Testis (tissue), 3 donors: ENCODE measurements around the gene SUZ12. TPM values are rescaled to one million over a fixed set of nuclear protein-coding genes. Genes with fewer than 3 reads are reported as not detected.
"Not testable (repeated sequence)": the region's sequence is repeated elsewhere in the genome, so short reads cannot be mapped to it uniquely, and the experiment has no call there.

Experiments
- DNase-seq: peaks from one replicate; pipeline ENCODE4 v3.0.0-alpha.2; 2019
- H3K27ac ChIP-seq, 2 donors: fragments of 200-600 bp; sonication (generic); one replicate each; pipeline ENCODE4 v1.5.1; 2019
- H3K27me3 ChIP-seq: fragments of 200-600 bp; sonication (generic); one replicate; pipeline ENCODE4 v1.5.1; 2019
- H3K36me3 ChIP-seq: fragments of 200-600 bp; sonication (generic); one replicate; pipeline ENCODE4 v1.5.1; 2017; ENCODE audit warnings: low read depth; ENCODE audit errors: missing control alignments
- H3K4me1 ChIP-seq: fragments of 200-600 bp; sonication (generic); one replicate; pipeline ENCODE4 v1.5.1; 2019
- H3K4me3 ChIP-seq, 2 donors: fragments of 200-600 bp; sonication (generic); one replicate each; pipeline ENCODE4 v1.5.1; 2017 to 2019
- H3K9me3 ChIP-seq: fragments of 200-600 bp; sonication (generic); one replicate; pipeline ENCODE4 v1.5.1; 2017
- POLR2A ChIP-seq: fragments of 450-650 bp; IDR thresholded peaks from one replicate; pipeline ENCODE4 v1.6.1; 2017; ENCODE audit warnings: antibody characterized with exemption, mild to moderate bottlenecking, moderate library complexity
- WGBS, 2 donors: methylation state at CpG; one replicate each; pipeline ENCODE4 v1.1.5; 2018; 5-methylcytosine and 5-hydroxymethylcytosine counted together
- intact Hi-C: fragments of 100-400 bp; cut with DNase I; formaldehyde crosslinking; loops from one replicate; pipeline ENCODE4 v1.15.1; 2023; ENCODE audit warnings: low total_unique reads
- polyA plus RNA-seq: library from polyadenylated mRNA; stranded (reverse); fragments of 350-450 nt; fragmentation: Illumina TruSeq; extraction: RNeasy Lipid Tissue Mini Kit (QIAGEN cat#74804); gene quantifications from one replicate; pipeline ENCODE4 v1.2.3, GENCODE V29; 2014; ENCODE audit warnings: low read depth, low replicate concordance; ENCODE audit not compliant: insufficient read depth
- total RNA-seq, 2 donors: library from RNA; depleted of rRNA; stranded (reverse); fragments of >200 nt; gene quantifications; one replicate each; pipeline ENCODE4 v1.2.3, GENCODE V29; 2016
- TF ChIP-seq, protein P1 (sequence below), 3 experiments: fragments of 450-650 bp in 2 of 3; fragments of 200-600 bp in 1 of 3; sonication (generic) in 1 of 3; IDR thresholded peaks; one replicate each; pipeline ENCODE4 v1.5.1; 2016 to 2019; ENCODE audit warnings: antibody characterized with exemption in 3 of 3, mild to moderate bottlenecking in 2 of 3, moderate library complexity in 1 of 3

The SUZ12 gene
- total and polyA plus RNA-seq, 3 donors from 2014 or later = 31.1 to 42.0 (median 38.2) TPM

GRCh38 chr17:31931756-31932155, 5.1 kb upstream of the SUZ12 start:
- H3K27me3 ChIP-seq = no peaks in the 10 kb centered on the region
- no peaks in the 10 kb centered on the region for H3K4me1 ChIP-seq
- DNase-seq = no peak
- intact Hi-C loops = no loop called here
- TF ChIP-seq, protein P1, sequence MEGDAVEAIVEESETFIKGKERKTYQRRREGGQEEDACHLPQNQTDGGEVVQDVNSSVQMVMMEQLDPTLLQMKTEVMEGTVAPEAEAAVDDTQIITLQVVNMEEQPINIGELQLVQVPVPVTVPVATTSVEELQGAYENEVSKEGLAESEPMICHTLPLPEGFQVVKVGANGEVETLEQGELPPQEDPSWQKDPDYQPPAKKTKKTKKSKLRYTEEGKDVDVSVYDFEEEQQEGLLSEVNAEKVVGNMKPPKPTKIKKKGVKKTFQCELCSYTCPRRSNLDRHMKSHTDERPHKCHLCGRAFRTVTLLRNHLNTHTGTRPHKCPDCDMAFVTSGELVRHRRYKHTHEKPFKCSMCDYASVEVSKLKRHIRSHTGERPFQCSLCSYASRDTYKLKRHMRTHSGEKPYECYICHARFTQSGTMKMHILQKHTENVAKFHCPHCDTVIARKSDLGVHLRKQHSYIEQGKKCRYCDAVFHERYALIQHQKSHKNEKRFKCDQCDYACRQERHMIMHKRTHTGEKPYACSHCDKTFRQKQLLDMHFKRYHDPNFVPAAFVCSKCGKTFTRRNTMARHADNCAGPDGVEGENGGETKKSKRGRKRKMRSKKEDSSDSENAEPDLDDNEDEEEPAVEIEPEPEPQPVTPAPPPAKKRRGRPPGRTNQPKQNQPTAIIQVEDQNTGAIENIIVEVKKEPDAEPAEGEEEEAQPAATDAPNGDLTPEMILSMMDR (IDR thresholded peaks at IDR 0.05) = no peak
- no peak for TF ChIP-seq POLR2A
- H3K27ac ChIP-seq = no peak overlapping the region
- H3K36me3 ChIP-seq = no peaks in the 10 kb centered on the region
- no peak overlapping the region for H3K4me3 ChIP-seq
- no peaks in the 10 kb centered on the region for H3K9me3 ChIP-seq
- WGBS, 2 donors = 60 to 84% methylated on average over 1 of the region's 1 CpG

DNA sequence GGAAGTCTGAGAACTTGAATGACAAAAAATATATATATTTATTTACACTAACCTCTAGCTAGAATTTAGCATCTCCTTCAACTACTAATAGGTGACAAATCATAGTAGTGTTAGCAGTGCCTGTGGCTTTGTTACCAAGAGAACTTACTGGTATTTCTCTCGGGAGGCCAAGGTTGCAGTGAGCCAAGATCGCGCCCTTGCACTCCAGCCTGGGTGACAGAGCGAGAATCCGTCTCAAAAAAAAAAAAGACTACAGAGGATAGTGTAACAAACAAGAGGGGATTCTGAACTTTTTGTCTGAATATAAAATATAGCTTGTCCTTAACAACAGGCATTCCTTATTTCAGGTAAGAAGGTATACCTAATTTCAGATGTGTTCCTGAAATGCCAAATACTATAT, 1.3 kb upstream of the SUZ12 start:
- TF ChIP-seq, protein P1 (IDR thresholded peaks at IDR 0.05) = no peak
- no peak for TF ChIP-seq POLR2A
- no peak overlapping the region for H3K27ac ChIP-seq

GRCh38 chr17:31937926-31938641, 1.3 kb downstream of the SUZ12 start:
- WGBS, 2 donors = 12 to 13% methylated on average over 9 to 11 of the region's 12 CpGs
- H3K4me3 ChIP-seq = peak overlapping the region in 1 of 2 donors; percentile 13
- H3K9me3 ChIP-seq, H3K4me1 ChIP-seq, H3K27me3 ChIP-seq, intact Hi-C loops, H3K27ac ChIP-seq, DNase-seq, H3K36me3 ChIP-seq: not testable (repeated sequence)

More for the DNA sequence above, 1.3 kb upstream of the SUZ12 start:
- no peaks in the 10 kb centered on the region for H3K36me3 ChIP-seq
- H3K4me3 ChIP-seq = no peak overlapping the region
- WGBS, 2 donors = 83 to 85% methylated on average over 5 of the region's 5 CpGs
- intact Hi-C loops = no loop called here
- no peaks in the 10 kb centered on the region for H3K9me3 ChIP-seq
- H3K4me1 ChIP-seq = peaks cover 6% of the 10 kb centered on the region
- no peak for DNase-seq
- no peaks in the 10 kb centered on the region for H3K27me3 ChIP-seq

DNA sequence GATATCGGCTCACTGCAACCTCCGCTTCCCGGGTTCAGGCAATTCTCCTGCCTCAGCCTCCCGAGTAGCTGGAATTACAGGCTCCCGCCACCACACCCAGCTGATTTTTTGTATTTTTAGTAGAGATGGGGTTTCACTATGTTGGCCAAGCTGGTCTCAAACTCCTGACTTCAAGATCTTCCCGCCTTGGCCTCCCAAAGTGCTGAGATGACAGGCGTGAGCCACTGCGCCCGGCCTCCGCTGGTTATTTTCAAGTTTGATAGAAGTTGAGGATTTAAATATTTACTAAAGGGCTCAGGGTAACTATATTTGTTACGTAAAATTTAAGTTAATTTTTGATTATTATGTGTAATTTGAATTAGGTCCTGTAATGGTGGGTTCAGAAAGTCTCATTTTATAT, 5.1 kb downstream of the SUZ12 start:
- 90 to 97% methylated on average over 8 to 11 of the region's 11 CpGs for WGBS, 2 donors
- H3K27ac ChIP-seq, H3K4me3 ChIP-seq, H3K4me1 ChIP-seq, H3K36me3 ChIP-seq, intact Hi-C loops, DNase-seq, H3K9me3 ChIP-seq, H3K27me3 ChIP-seq: not testable (repeated sequence)

DNA sequence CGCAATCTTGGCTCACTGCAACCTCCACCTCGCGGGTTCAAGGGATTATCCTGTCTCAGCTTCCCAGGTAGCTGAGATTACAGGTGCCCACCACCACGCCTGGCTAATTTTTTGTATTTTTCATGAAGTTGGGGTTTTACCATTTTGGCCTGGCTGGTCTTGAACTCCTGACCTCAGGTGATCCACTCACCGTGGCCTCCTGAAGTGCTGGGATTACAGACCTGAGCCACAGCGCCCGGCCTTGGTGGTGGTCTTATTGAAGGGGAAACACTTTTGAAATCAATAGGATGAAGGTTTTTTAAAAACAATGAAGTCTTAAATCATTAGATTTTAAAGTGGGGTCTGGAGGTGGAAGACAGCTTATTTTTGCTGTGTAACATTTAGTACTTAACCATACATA, 5.6 kb downstream of the SUZ12 start:
- H3K36me3 ChIP-seq, H3K27ac ChIP-seq, H3K9me3 ChIP-seq, DNase-seq, H3K4me1 ChIP-seq, H3K4me3 ChIP-seq, H3K27me3 ChIP-seq, intact Hi-C loops: not testable (repeated sequence)
- 97% methylated on average over 7 of the region's 7 CpGs for WGBS, 2 donors

GRCh38 chr17:31951953-31952352, 15.1 kb downstream of the SUZ12 start:
- H3K4me3 ChIP-seq, H3K9me3 ChIP-seq, H3K27me3 ChIP-seq, H3K36me3 ChIP-seq, intact Hi-C loops, H3K27ac ChIP-seq, H3K4me1 ChIP-seq, DNase-seq: not testable (repeated sequence)
- WGBS, 2 donors = 95 to 97% methylated on average over 3 of the region's 3 CpGs

GRCh38 chr17:31964131-31964530, 27.3 kb downstream of the SUZ12 start:
- H3K36me3 ChIP-seq = not testable (repeated sequence)

More at GRCh38 chr17:31964131-31964530, 27.3 kb downstream of the SUZ12 start:
- H3K9me3 ChIP-seq, H3K4me1 ChIP-seq, intact Hi-C loops, DNase-seq, H3K27ac ChIP-seq, H3K27me3 ChIP-seq, H3K4me3 ChIP-seq: not testable (repeated sequence)
- WGBS, 2 donors = 93 to 94% methylated on average over 8 of the region's 8 CpGs
